NCI-H82 (cell line): ENCODE results near the gene AATK.
A peak's percentile ranks its signal among the peaks of the same experiment; 100 is the strongest.

ENCODE experiments used
- DNase-seq: peaks from one replicate; lab custom pipeline; 2025; lab: John Stamatoyannopoulos, UW

AATK gene

GRCh38 chr17:81195941-81196495 lies 30.0 kb upstream of the AATK start:
- no peak for DNase-seq

- DNase-seq: no peak
Measured at GRCh38 chr17:81194941-81195901, 29.2 kb upstream of the AATK start.

GRCh38 chr17:81194225-81194760 lies 28.3 kb upstream of the AATK start:
- no peak for DNase-seq

- no peak for DNase-seq
Measured at GRCh38 chr17:81193470-81194224, 27.6 kb upstream of the AATK start.

- no peak for DNase-seq
Measured at GRCh38 chr17:81193051-81193410, 27.0 kb upstream of the AATK start.

GRCh38 chr17:81192386-81193050 lies 26.5 kb upstream of the AATK start:
- no peak for DNase-seq

GRCh38 chr17:81191646-81192045 lies 25.6 kb upstream of the AATK start:
- no peak for DNase-seq

- DNase-seq: no peak
Measured at GRCh38 chr17:81191116-81191515, 25.1 kb upstream of the AATK start.

- no peak for DNase-seq
Measured at GRCh38 chr17:81190591-81190990, 24.6 kb upstream of the AATK start.

- DNase-seq: peak; percentile 19
Measured at GRCh38 chr17:81189670-81190530, 23.9 kb upstream of the AATK start.

- DNase-seq: no peak
Measured at GRCh38 chr17:81189016-81189415, 23.0 kb upstream of the AATK start.

- DNase-seq: no peak
Measured at GRCh38 chr17:81188491-81188840, 22.4 kb upstream of the AATK start.

GRCh38 chr17:81187586-81188490 lies 21.8 kb upstream of the AATK start:
- no peak for DNase-seq

GRCh38 chr17:81187120-81187519 lies 21.1 kb upstream of the AATK start:
- DNase-seq: no peak

- no peak for DNase-seq
Measured at GRCh38 chr17:81186203-81186602, 20.2 kb upstream of the AATK start.

- DNase-seq: no peak
Measured at GRCh38 chr17:81184555-81184954, 18.5 kb upstream of the AATK start.

- DNase-seq: no peak
Measured at GRCh38 chr17:81183807-81184206, 17.8 kb upstream of the AATK start.

GRCh38 chr17:81183316-81183715 lies 17.3 kb upstream of the AATK start:
- DNase-seq: no peak

- DNase-seq: no peak
Measured at GRCh38 chr17:81182596-81182995, 16.6 kb upstream of the AATK start.

- no peak for DNase-seq
Measured at GRCh38 chr17:81181811-81182185, 15.8 kb upstream of the AATK start.
